Activated CD8-positive, alpha-beta T cell treated with anti-CD3 and anti-CD28 coated beads for 36 hours (primary cell): ENCODE data around the gene RIPOR3. TPM values are rescaled to one million over a fixed set of nuclear protein-coding genes. Genes with fewer than 3 reads are reported as not detected.
"Not testable (repeated sequence)": the region's sequence is repeated elsewhere in the genome, so short reads cannot be mapped to it uniquely, and the experiment has no call there.

Experiments
- ATAC-seq: fragments of 200-7000 bp; cut with Tn5 transposase; one replicate; pipeline ENCODE4 v1.10.0; 2021; ENCODE audit warnings: mild to moderate bottlenecking, moderate library complexity
- CTCF ChIA-PET: fragments of 350-600 bp; sonication (Branson Sonifier 250); formaldehyde crosslinking; loops from one replicate; lab custom pipeline; 2021; ENCODE audit warnings: antibody characterized with exemption; lab: Charles Lee
- POLR2A ChIA-PET: fragments of 350-600 bp; sonication (Branson Sonifier 250); formaldehyde crosslinking; loops from one replicate; lab custom pipeline; 2021; ENCODE audit warnings: antibody characterized with exemption; lab: Charles Lee
- DNase-seq: peaks from one replicate; pipeline ENCODE4 v3.0.0-alpha.2; 2020
- H3K27ac Mint-ChIP-seq: one replicate; pipeline ENCODE4 v1.8.0; 2021; ENCODE audit warnings: mild to moderate bottlenecking, mixed read lengths
- H3K27me3 Mint-ChIP-seq: one replicate; pipeline ENCODE4 v1.8.0; 2021; ENCODE audit warnings: mixed read lengths
- H3K36me3 Mint-ChIP-seq: one replicate; pipeline ENCODE4 v1.8.0; 2021; ENCODE audit warnings: low read depth, mixed read lengths
- H3K4me1 Mint-ChIP-seq: one replicate; pipeline ENCODE4 v1.8.0; 2021; ENCODE audit warnings: low read depth, mixed read lengths
- H3K4me3 Mint-ChIP-seq: one replicate; pipeline ENCODE4 v1.8.0; 2021; ENCODE audit warnings: mild to moderate bottlenecking, moderate library complexity, mixed read lengths
- H3K9me3 Mint-ChIP-seq: one replicate; pipeline ENCODE4 v1.8.0; 2021; ENCODE audit warnings: mixed read lengths
- intact Hi-C: fragments of 100-400 bp; cut with micrococcal nuclease; formaldehyde crosslinking; loops from one replicate; pipeline ENCODE4 v1.10.0; 2022
- total RNA-seq, 2 experiments: library from RNA; stranded (reverse); gene quantifications; one replicate each; pipeline ENCODE4 v1.2.3, GENCODE V29; 2021
- TF ChIP-seq, protein P1 (sequence below): fragments of 200-600 bp; IDR thresholded peaks from one replicate; pipeline ENCODE4 v1.8.0; 2022; ENCODE audit warnings: antibody characterized with exemption, mild to moderate bottlenecking

Gene RIPOR3
- total RNA-seq, 2 experiments from 2014 or later: not detected

- H3K4me1 Mint-ChIP-seq: no peaks in the 10 kb centered on the region
- TF ChIP-seq, protein P1, sequence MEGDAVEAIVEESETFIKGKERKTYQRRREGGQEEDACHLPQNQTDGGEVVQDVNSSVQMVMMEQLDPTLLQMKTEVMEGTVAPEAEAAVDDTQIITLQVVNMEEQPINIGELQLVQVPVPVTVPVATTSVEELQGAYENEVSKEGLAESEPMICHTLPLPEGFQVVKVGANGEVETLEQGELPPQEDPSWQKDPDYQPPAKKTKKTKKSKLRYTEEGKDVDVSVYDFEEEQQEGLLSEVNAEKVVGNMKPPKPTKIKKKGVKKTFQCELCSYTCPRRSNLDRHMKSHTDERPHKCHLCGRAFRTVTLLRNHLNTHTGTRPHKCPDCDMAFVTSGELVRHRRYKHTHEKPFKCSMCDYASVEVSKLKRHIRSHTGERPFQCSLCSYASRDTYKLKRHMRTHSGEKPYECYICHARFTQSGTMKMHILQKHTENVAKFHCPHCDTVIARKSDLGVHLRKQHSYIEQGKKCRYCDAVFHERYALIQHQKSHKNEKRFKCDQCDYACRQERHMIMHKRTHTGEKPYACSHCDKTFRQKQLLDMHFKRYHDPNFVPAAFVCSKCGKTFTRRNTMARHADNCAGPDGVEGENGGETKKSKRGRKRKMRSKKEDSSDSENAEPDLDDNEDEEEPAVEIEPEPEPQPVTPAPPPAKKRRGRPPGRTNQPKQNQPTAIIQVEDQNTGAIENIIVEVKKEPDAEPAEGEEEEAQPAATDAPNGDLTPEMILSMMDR: no peak
- no peaks in the 10 kb centered on the region for H3K36me3 Mint-ChIP-seq
- ATAC-seq: no peak
- no peaks in the 10 kb centered on the region for H3K27me3 Mint-ChIP-seq
- ChIA-PET POLR2A (no interaction called here), CTCF (no interaction called here)
- H3K9me3 Mint-ChIP-seq: no peaks in the 10 kb centered on the region
- no peak overlapping the region for H3K4me3 Mint-ChIP-seq
- intact Hi-C loops: no loop called here
- DNase-seq: no peak
- no peak overlapping the region for H3K27ac Mint-ChIP-seq
Measured at GRCh38 chr20:50673146-50673465, 18.2 kb downstream of the RIPOR3 start.

DNA sequence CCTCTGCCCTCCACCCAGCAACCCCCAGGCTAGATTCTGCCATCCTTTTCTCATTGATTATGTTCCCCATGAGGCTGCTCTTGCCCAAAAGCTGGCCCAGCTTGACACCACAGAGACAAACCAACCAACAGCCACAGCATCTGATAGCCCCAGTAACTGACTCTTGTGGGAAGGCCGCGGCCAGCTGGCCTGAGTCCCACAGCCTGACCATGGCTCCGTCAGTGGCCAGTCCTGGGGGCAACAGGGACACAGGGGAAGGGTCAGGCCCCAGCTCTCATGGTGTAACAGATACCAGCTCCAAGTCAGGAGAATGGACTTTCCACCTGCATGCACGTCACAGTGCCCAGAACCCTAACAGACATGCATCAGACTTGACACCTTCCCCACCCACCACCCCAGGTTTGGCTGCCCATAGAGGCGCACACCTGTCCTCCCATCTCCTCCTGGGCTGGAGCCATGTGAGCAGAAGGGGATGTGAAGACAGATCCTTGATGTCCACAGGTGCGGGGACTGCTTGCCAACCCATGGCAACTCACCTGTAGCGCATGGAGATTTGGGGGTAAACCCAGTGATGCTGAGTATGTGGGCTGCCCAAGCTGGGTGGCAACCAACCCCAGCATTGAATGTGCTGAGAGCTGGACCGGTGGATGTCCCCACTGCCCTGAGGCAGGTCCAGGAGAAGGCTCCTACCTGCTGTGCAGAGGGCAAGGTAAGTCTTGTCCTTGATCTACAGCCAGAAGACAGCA, 18.8 kb downstream of the RIPOR3 start:
- ATAC-seq (no peak), DNase-seq (no peak)
- CTCF ChIA-PET: no interaction called here
- TF ChIP-seq, protein P1: no peak
- intact Hi-C loops: no loop called here
- H3K27me3 Mint-ChIP-seq: no peaks in the 10 kb centered on the region
- H3K36me3 Mint-ChIP-seq: no peaks in the 10 kb centered on the region
- H3K4me3 Mint-ChIP-seq: no peak overlapping the region
- H3K9me3 Mint-ChIP-seq: no peaks in the 10 kb centered on the region
- POLR2A ChIA-PET: no interaction called here
- H3K4me1 Mint-ChIP-seq: no peaks in the 10 kb centered on the region
- H3K27ac Mint-ChIP-seq: no peak overlapping the region

- H3K4me1 Mint-ChIP-seq: no peaks in the 10 kb centered on the region
- intact Hi-C loops: no loop called here
- TF ChIP-seq, protein P1: no peak
- no peak for DNase-seq
- no peaks in the 10 kb centered on the region for H3K27me3 Mint-ChIP-seq
- H3K4me3 Mint-ChIP-seq: no peak overlapping the region
- no peak for ATAC-seq
- no peak overlapping the region for H3K27ac Mint-ChIP-seq
- H3K9me3 Mint-ChIP-seq: no peaks in the 10 kb centered on the region
- no peaks in the 10 kb centered on the region for H3K36me3 Mint-ChIP-seq
- CTCF ChIA-PET: interaction anchor here (0.6 kb wide), 1 partner anchor 101 kb away, joined by 3 read pairs; no protein-coding TSS in a partner anchor
- POLR2A ChIA-PET: no interaction called here
Measured at GRCh38 chr20:50671626-50672025, 19.7 kb downstream of the RIPOR3 start.

DNA sequence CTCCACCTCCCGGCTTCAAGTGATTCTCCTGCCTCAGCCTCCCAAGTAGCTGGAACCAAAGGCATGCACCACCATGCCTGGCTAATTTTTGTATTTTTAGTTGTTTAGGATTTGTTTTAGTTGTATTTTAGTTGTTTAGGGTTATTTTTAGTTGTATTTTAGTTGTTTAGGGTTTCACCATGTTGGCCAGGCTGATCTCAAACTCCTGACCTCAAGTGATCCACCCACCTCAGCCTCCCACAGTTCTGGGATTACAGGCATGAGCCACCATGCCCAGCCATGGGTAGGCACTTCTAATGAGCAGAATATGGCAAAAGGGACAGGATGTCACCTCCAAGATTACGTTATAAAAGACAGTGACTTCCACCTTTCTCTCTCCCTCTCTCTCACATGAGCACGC, 20.3 kb downstream of the RIPOR3 start:
- H3K27me3 Mint-ChIP-seq, H3K4me1 Mint-ChIP-seq, intact Hi-C loops, POLR2A ChIA-PET, H3K36me3 Mint-ChIP-seq, H3K4me3 Mint-ChIP-seq, H3K27ac Mint-ChIP-seq, ATAC-seq, DNase-seq, H3K9me3 Mint-ChIP-seq: not testable (repeated sequence)
- CTCF ChIA-PET: interaction anchor here (0.6 kb wide), 1 partner anchor 102 kb away, joined by 3 read pairs; no protein-coding TSS in a partner anchor

GRCh38 chr20:50670126-50670862, 21.0 kb downstream of the RIPOR3 start:
- ChIA-PET POLR2A (no interaction called here), CTCF (no interaction called here)
- Mint-ChIP-seq H3K27me3 (no peaks in the 10 kb centered on the region), H3K9me3 (no peaks in the 10 kb centered on the region), H3K36me3 (no peaks in the 10 kb centered on the region), H3K27ac (no peak overlapping the region), H3K4me3 (no peak overlapping the region), H3K4me1 (no peaks in the 10 kb centered on the region)
- TF ChIP-seq, protein P1: no peak
- DNase-seq (no peak), ATAC-seq (no peak)
- intact Hi-C loops: no loop called here
